PC-9 (cell line): ENCODE results near the gene LARGE1.

Experiments
- CTCF ChIP-seq: fragments of 200-600 bp; sonication (generic); conservative IDR thresholded peaks from 2 replicates; pipeline ENCODE4 v1.6.1; 2017; ENCODE audit warnings: mixed run types, antibody characterized with exemption, mild to moderate bottlenecking, moderate library complexity
- EZH2 ChIP-seq: fragments of 200-600 bp; sonication (generic); IDR thresholded peaks from 2 replicates; pipeline ENCODE4 v1.8.0; 2017; ENCODE audit warnings: antibody characterized with exemption, low read depth

DNA sequence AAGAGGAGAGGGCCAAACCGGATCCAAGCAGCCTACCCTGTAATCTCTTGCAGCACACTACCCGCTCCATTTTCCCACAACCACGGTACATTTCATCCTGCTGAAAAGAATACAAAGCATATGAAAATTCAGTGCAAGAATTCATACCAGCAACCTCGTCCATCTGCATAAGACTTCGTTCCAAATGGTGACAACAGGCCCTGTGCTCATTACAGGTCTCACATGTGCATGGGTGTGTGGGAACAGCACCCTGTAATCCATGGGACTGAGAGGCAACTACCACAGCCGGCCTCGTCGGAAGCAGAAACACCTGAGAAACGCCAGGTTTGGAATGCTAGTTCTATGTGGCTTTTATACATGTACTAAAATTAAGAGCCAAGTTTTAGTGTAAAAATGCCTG, 52.3 kb downstream of the LARGE1 start:
- TF ChIP-seq EZH2 (no peak), CTCF (no peak)
